ENCODE results near the gene EHBP1.

The EHBP1 gene

DNA sequence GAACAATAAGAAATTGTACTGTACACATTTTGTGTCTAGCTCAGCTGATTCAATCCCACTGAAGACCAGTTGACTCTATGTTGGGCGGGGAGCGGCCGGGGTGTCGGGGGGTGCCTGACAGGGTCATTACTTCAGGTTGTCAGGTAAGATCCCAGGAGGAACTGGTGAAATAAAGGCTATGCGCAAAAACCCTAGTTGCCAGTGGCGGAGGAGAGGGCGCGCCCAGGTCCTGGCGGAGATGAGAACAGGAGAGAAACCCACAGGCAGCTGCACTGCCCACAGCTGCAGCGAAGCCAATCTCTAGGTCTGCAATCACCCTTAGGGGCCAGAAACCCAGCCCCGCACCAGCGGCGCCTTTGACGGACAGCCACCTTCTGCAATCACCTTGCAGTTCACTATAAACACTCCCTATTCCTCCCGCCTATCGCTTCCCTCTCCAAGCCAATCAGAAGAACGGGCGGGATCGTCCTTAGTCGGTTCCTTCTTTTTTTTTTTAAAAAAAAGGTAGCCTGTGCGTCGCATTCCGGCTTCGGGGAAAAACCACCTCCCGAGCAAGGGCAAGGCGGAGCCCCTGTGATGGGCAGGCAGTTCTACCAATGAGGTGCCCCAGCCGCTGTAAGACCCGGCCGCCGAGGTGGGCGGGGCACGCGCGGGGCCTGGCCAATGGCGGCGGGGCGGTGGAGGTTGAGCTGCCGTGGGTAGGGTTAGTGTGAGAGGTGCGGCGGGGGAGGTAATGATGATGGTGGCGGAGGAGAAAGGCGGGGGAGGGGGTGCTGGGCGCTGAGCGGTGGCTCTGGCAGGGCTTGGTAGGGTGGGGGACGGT lies at the start of gene EHBP1:
EHBP1 (plus strand) TSS at position 707 of the 823 bp plus-strand sequence. CDS start 1,479 bp downstream, outside the sequence.
- DNase-seq (ENCODE audit: low read depth), result peak; percentile 100

DNA sequence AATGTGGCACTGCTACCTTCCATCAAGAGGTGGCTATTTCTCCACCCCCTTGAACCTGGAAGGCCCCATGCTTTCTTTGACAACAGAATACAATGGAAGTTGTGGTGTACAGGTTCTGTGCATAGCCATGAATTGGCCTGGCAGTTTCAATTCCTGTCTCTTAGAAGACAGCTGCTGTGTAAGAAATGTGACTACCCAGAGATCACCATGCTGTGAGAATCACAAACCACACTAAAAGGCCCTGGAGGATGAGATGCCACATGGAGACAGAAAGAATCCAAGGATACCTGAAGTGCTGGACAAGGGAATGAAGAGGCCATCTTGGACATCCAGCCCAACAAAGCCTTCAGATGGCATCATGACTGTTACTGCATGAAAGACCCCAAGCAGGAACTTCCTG lies 47.7 kb upstream of the EHBP1 start:
- DNase-seq (ENCODE audit: low read depth), result no peak

DNA sequence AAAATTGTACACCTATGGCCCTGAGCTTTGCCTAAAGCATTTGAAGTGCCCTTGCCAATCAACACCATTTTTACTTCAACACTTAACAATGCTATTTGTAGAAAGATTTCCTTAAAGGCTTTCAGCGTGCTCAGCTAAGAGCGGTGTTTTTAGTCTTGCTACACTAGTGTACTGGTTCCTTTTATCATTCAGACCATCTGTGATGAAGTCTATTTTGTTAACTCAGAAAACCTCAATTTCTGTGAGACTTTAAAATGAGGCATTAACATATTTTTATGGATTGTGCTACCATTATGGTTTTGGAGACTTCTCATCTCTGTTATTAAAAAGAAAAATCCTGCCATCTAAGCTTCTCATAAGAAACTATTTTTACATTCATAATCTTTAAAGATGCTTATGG lies 46.6 kb upstream of the EHBP1 start:
- DNase-seq (ENCODE audit: low read depth), result no peak

DNA sequence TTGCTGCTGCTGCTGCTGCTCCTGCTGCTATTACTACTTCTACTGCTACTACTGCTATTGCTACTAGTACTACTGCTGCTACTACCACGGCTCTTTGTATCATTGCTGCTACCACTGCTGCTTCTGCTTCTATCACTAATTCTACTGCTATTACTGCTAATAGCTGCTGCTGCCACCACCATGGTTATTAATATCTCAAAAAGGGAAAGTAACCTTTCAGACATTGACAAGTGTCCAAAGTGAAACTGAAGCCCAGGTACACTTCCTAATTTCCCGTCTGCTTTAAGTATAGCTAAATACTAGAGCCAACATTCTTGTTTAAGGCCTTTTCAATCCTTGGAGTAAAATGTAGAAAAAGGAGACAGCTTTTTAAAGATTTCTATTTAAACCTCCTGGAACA lies 45.4 kb upstream of the EHBP1 start:
- no peak for DNase-seq (ENCODE audit: low read depth)

- peak; percentile 92 for DNase-seq (ENCODE audit: low read depth)
Observed at GRCh38 chr2:62660582-62661262, 44.8 kb upstream of the EHBP1 start.

GRCh38 chr2:62661263-62661635 lies 44.3 kb upstream of the EHBP1 start:
- no peak for DNase-seq (ENCODE audit: low read depth)

- DNase-seq (ENCODE audit: low read depth), result no peak
Observed at GRCh38 chr2:62662131-62662530, 43.4 kb upstream of the EHBP1 start.

DNA sequence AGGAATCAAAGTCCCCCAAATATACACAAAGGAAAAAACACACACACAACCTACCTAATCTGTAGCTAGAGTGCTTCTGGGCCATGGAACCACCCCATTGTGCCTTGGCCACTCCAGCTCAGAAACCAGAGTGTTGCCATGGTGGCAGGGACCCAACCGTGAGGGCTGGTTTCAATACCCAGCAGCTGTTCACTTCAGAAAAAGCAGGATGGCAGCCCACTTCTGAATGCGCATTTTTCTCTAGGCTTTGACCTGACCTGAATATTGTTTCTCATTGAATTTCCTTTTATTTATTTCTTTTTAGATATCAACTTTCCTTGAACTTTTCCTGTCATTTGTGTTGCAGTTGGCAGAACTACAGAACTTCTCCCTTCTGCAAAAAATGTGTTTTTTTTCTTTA lies 43.0 kb upstream of the EHBP1 start:
- DNase-seq (ENCODE audit: low read depth), result no peak

DNA sequence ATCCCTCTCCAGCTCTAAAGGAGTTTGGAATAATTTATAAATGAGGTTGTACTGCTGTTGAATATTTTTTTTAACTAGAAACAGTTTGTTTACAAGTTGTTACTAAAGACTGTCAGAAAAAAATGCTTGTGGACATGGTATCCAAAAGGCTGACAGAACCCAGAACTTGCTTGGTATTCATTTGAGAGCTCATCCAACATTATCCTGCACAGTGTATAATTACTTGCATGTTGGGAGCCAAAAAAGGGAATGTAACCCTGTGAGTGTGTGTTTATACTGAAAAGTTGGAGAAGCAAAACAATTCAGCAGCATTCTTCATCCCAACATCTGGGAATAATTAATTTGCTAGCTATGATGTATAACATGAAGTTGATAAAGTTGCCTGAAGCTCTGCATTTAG lies 42.1 kb upstream of the EHBP1 start:
- DNase-seq (ENCODE audit: low read depth), result peak; percentile 97

GRCh38 chr2:62663920-62664795 lies 41.4 kb upstream of the EHBP1 start:
- peak; percentile 91 for DNase-seq (ENCODE audit: low read depth)

GRCh38 chr2:62665446-62665845 lies 40.1 kb upstream of the EHBP1 start:
- DNase-seq (ENCODE audit: low read depth), result no peak

DNA sequence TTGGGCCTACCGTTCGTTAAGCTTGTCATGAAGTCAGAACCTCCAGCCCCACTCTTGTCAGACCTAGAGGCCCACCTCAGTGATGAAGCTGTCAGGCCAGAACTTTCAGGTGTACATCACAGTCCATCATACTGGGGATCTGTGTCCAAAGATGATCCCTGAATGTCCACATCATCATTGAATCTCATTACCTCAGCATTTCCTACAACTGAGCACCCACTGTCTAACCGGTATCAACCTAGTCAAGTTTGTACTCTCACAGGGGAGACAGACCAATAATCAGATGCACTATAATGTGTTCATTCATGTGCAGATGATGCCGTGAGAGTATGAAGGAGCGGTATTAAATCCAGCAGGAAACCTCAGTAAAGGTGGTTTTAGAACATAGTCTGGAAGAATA lies 36.3 kb upstream of the EHBP1 start:
- DNase-seq (ENCODE audit: low read depth), result no peak

DNA sequence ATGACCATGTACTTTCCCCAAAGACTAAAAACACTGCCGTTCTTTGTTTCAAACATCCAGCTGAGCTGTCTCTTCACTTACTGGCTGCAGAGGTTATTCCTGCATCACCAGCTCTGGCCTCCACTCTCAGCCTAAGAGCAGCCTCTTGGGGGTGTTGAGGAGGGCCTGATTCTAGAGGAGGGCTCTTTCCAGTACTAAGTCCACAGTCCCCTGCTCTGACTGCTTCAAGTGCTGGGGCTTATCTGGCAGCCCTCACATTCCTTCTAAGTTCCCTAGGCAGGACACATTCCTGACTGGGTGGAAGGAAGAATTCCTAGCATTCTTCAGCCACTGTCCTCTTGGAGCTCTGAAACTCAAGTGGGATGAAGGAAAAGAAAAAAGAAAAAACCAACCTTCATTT lies 32.9 kb upstream of the EHBP1 start:
- DNase-seq (ENCODE audit: low read depth), result peak; percentile 94

- DNase-seq (ENCODE audit: low read depth), result no peak
Observed at GRCh38 chr2:62675062-62675461, 30.5 kb upstream of the EHBP1 start.

- DNase-seq (ENCODE audit: low read depth), result no peak
Observed at GRCh38 chr2:62685256-62685655, 20.3 kb upstream of the EHBP1 start.

GRCh38 chr2:62686012-62686685 lies 19.4 kb upstream of the EHBP1 start:
- DNase-seq (ENCODE audit: low read depth), result no peak

DNA sequence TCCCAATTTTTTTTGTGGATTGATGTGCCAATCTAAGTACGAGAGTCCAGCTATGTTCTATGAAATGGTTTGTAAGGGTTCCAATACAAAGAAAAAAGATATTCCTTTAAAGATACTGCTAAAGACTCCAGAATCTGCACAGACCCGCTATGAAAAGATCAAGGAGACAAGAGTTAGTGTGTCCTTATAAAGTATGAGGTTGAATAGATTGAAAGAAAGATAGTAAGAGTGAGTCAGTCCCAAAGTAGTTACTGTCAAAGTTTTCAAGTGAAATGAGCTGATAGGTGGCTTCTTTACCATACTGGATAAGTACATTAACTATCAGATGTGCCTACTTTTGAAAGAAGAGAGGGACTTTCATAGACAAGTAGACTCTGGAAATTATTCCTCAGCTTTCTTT lies 17.9 kb upstream of the EHBP1 start:
- peak; percentile 78 for DNase-seq (ENCODE audit: low read depth)

GRCh38 chr2:62688771-62689170 lies 16.7 kb upstream of the EHBP1 start:
- DNase-seq (ENCODE audit: low read depth), result peak; percentile 61

- no peak for DNase-seq (ENCODE audit: low read depth)
Observed at GRCh38 chr2:62691186-62691585, 14.3 kb upstream of the EHBP1 start.

GRCh38 chr2:62692225-62692624 lies 13.3 kb upstream of the EHBP1 start:
- DNase-seq (ENCODE audit: low read depth), result no peak

DNA sequence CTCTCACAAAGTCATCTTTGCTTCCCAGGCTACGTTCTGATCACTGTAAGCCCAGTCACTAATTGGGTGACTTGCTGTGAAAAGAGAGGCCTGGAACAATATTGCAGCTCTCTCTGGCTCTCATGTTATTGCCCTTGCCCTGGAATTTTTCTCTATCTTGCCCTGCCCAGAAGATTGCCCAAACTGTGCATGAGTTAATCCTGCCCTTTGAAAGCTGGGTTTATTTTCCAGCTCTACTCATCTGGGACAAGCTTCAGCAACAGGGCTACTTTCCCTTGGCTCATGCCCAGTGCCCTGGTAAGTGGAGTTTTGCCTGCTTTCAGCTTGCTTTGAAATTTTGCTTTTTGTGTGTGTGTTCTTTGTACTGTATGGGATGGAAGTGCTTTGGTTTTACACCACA lies 6.9 kb upstream of the EHBP1 start:
- DNase-seq (ENCODE audit: low read depth), result no peak

- DNase-seq (ENCODE audit: low read depth), result no peak
Observed at GRCh38 chr2:62704654-62705006, 883 bp upstream of the EHBP1 start.

All from EH (cell line).